C4-2B (cell line): ENCODE results near the gene TSSK3.

Source experiments
- CTCF ChIP-seq: fragments of 450-650 bp; conservative IDR thresholded peaks from 2 replicates; pipeline ENCODE4 v1.5.1; 2017; ENCODE audit warnings: mild to moderate bottlenecking
- ZFX ChIP-seq: fragments of 450-650 bp; IDR thresholded peaks from 2 replicates; pipeline ENCODE4 v1.6.1; 2017

- TF ChIP-seq CTCF (no peak), ZFX (no peak)
Measured at GRCh38 chr1:32362474-32363313, at the start of gene TSSK3, which contains the start of gene FAM229A.
